ENCODE data around the gene ABCA1.

- TF ChIP-seq CTCF (conservative IDR thresholded peaks at IDR 0.05 in 1 of 2, IDR thresholded peaks at IDR 0.05 in 1 of 2; ENCODE audit: low read depth in 1 of 2, low read length in 2 of 2) (no peak), EZH2 (IDR thresholded peaks at IDR 0.05; ENCODE audit: low read length, missing control alignments) (no peak)
These were observed 49.6 kb upstream of the ABCA1 start for GRCh38 chr9:104977580-104977979.

All from fibroblast of lung (primary cell).